Caki2 (cell line): Measurements from ENCODE around the gene HAUS2. TPM values are rescaled to one million over a fixed set of nuclear protein-coding genes. Genes with fewer than 3 reads are reported as not detected.
A peak's percentile ranks its signal among the peaks of the same experiment; 100 is the strongest.

ENCODE experiments used
- DNase-seq: peaks from one replicate; pipeline ENCODE4 v3.0.0-alpha.2; 2015; ENCODE audit warnings: low read depth
- in situ Hi-C: cut with HindIII; loops from 2 replicates; pipeline ENCODE4 v1.10.0; 2016; ENCODE audit warnings: low sequenced_read_pairs, low pct_unique_long_range_greater_than_20kb, mixed read lengths
- total RNA-seq: library from RNA; depleted of rRNA; stranded (reverse); fragments of >200 nt; shearing (Covaris generic); gene quantifications from 2 replicates; pipeline ENCODE4 v1.2.3, GENCODE V29; 2014; ENCODE audit warnings: low replicate concordance; rRNA removed

Gene HAUS2
- 25.0 and 26.2 TPM in 2 replicates for total RNA-seq

DNA sequence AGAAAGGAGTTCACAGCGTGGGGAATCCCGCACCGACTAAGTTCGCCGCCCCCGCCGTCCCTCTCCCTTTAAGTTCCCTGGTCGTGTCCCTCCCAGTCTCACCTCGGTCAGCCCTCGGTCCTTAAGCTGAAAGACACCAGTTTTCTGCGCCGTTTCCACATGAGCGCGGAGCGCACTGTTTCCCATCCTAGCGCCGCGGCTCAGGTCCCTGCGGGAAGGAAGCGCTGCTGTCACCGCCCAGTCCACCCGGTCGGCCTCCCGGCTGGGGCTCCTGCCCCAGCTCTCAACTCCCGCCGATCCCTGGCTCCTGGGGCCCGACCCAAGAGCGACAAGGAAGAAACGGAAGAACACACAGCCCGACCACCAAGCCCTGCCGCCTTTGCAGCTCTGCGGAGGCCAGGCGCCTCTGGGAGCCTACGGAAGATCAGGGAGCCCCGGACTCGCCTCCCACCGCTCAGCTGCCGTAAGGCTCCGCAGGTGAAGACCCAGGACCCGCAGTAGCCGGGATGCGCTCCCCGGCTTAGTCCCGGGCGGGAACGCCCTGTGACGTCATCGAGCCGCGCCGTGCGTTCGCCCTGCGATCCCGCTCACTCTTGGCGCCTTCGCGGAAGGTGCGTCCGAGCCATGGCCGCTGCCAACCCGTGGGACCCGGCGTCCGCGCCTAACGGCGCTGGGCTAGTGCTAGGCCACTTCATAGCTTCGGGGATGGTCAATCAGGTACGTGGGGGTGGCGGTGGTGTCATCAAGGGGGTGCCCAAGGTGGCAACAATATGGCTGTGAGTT, at the start of gene HAUS2, which contains the start of gene LRRC57:
Gene HAUS2 (plus strand): TSS at position 590 of the 783 bp plus-strand sequence. CDS start 35 bp downstream, at position 625.
Gene LRRC57 (minus strand): TSS at position 545 of the 783 bp plus-strand sequence. CDS start 359 bp downstream, at position 186.
- in situ Hi-C loops: no loop called here
- peak; percentile 83 for DNase-seq

DNA sequence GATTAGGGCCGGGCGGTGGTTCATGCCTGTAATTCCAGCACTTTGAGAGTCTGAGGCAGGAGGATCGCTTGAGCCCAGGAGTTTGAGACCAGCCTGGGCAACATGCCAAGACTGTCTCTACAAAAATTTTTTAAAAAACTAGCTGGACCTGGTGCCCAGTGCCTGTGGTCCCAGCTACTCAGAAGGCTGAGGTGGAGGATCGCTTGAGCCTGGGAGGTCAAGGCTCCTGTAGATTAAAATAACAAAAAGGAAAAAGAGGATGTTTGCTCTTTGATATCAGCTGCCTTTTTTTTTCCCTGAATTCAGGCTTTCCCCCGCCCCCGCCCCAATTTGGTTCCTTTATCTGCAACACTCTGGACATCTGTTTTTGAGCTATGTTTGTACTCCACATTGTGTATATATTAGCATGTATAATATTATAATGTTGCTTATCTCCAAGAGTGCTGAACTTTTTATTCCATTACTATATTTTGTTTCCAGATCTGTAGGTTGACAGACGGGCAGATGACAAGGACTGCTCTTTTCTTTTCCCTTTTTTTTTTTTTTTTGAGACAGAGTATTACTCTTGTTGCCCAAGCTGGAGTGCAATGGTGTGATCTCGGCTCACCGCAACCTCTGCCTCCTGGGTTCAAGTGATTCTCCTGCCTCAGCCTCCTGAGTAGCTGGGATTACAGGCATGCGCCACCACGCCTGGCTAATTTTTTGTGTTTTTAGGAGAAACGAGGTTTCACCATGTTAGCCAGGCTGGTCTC, 48.6 kb upstream of the HAUS2 start:
- DNase-seq: no peak
- in situ Hi-C loops: no loop called here

DNA sequence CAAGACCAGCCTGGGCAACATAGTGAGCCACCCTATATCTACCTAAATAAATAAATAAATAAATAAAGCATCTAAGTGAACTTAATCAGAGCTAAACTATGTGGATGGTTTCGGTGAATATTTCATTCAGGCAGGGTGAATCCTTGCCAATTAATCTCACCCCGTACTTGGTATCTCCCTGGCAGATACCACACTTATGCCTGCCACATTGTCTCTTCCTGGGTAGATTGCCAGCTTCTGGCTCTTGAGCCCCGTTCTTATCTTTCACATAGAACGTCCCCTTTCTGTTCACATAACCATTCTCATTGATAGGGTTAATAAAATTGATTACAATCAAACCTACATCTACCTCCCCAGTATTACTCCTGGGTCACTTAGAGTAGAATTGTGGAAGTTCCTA, 46.2 kb upstream of the HAUS2 start:
- in situ Hi-C loops: no loop called here
- no peak for DNase-seq

DNA sequence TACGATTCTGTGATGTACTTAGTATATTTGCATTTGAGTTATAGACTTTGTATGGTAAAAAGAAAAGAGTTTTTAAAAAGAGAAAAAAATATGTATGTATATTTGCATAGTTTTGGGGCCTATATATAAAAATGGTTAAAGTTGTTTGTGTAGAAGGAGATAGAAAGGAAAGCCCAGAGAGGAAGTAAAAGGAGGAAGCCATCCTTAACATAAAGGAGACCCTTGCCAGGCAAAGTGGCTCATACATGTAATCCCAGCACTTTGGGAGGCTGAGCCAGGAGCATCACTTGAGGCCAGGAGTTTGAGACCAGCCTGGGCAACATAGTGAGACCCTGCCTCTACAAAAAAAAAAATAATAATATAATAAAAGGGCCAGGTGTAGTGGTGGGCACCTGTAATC, 44.8 kb upstream of the HAUS2 start:
- in situ Hi-C loops: no loop called here
- no peak for DNase-seq

DNA sequence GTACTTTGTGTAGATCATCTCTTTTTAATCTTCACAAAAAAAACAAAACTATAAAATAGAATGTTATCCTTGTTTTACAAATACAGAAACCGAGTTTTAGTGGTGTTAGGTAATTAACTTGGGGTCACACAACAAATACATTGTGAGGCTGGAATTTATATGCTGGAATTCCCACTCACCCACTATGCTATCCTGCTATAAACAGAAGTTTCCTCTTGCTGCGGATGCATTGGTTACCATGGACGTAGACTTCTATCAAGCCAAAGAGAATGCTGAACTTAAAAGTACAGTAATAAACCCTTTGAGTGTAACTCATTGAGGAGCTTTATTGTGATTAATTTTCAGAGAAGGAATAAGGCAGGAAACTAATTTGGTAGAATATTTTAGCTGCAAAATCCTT, 44.0 kb upstream of the HAUS2 start:
- in situ Hi-C loops: no loop called here
- DNase-seq: no peak

DNA sequence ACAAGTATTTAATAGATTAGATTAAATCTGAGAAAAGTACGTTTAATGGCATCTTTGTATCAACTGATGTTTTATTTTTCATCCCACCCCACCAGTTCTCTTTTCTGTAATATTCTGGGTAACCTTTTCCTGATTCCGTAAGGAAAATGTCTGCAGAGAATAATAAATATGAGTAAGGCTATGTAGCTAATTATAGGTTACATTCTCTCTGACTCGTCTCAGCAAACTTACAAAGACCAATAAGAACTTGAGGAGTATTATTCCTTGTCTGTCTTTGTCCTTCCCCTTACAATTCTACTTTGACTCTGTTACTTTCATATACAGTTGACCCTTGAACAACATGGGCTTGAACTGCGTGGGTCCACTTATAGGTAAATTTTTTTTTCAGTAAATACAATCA, 41.1 kb upstream of the HAUS2 start:
- in situ Hi-C loops: no loop called here
- DNase-seq: no peak

DNA sequence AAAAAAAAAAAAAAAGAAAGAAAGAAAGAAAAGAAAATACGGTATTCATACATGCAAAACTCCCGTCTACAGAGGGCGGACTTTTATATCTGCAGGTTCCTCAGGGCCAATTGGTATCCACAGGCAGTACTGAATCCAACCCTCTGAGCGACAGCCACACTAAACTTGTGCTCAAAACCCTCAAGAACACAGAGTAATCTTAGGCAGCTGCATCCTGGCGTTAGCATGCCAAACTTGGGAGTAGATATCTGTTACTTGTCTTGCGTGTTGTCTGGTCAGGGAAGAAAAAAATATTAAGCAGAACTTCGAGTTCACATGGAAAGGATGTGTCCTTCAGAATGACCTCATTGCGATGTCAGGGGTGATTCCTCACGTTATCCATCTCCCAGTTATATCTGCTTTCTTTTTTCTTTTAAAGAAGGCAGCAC, 40.4 kb upstream of the HAUS2 start:
- DNase-seq: no peak
- in situ Hi-C loops: no loop called here

DNA sequence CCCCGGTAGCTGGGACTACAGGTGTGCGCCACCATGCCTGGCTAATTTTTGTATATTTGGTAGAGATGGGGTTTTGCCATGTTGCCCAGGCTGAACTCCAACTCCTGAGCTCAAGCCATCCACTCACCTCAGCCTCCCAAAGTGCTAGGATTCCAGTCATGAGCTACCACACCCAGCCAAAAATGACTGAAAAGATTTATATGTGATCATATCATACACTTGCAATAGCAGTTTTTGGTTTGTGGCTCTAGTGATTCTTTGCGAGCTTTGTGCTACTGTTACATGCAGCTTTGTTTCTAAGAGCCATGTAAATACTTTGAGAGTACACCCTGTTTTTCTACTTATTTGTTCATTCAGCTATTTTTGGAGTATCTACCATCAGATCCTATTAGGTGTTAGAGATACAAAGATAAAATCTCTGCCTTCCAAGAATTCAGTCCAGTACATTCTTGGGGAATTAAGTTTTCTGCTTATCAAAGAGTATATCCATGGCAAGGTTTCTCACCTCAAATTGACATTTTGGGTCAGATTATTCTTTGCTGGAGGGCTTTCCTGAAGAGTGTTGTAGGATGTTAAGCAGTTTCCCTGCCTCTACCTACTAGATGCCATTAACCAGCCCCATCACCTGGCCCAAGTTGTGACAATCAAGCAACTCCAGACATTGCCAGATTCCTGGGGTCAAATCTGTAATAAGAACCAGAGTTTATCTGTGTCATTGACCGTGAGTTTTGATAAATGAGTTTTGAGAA, 38.2 kb upstream of the HAUS2 start:
- no peak for DNase-seq
- in situ Hi-C loops: no loop called here

DNA sequence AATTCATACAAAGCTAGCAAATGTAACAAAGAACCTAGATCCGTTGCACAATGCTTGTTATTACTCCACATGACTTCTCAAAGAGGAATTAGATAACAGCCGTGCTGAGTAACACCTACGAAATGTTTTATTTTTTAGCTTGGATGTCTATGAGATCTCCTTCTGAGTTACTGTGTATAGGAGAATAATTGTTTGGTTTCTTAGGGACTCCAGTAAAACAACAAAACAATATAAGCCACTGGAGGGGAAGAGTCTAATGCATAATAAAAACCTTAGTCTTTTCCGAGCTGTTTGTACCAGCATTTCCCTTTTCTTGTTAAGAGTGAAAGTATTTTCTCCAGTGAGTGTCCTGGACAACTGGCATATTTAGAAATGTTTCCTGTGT, 37.6 kb upstream of the HAUS2 start:
- DNase-seq: no peak
- in situ Hi-C loops: no loop called here

DNA sequence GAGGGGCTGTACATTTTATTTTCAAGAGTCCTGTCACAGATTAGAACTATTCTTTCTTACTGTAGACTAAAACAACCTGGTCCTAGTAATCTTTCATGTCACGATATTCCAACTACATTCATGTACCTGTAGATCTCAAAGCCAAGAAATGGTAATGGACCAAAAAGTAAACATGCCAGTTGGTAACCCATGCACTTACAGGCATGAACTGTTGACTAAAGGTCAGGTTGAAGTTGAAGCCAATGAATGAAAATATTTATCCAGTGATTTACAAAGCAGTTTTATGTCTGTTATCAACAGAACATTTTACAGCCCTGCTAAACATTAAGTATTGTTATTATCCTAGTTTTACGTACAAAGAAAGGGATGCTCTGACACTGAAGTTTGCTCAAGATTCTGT, 25.3 kb upstream of the HAUS2 start:
- no peak for DNase-seq
- in situ Hi-C loops: no loop called here

DNA sequence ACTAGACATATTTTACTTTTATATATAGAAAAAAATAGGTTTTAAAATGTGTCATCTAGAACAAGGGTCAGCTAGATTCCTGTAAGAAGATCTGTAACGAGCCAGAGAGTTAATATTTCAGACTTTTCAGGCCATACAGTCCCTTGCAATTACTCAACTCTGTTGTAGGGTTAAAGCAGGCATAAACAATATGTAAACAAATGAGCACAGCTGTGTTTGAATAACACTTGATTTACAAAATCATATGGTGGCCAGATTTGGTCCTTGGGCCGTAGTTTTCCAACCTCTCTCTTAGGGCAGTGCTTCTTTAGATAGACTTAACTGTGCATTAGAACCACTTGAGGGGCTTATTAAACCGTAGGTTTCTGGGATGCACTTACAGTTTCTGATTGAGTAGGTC, 19.7 kb upstream of the HAUS2 start:
- in situ Hi-C loops: no loop called here
- DNase-seq: no peak

DNA sequence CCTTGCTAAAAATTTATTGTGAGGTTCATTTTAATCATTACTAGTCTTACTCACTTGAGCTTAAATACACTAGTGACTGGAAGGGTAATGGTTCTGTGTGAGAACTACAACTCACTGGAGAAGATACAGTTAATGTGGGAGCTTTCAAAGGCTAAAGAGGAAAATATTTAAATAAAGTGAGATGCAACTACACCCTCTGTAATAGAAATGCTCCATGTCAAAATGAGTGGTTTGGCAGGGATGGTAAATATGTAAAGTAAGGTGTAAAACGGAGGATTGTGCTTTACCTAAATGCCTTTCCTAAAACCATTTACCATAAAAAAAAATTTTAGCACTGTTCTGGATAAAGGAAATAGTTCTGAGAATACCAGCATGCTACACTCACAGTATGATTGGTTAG, 15.4 kb upstream of the HAUS2 start:
- no peak for DNase-seq
- in situ Hi-C loops: no loop called here

DNA sequence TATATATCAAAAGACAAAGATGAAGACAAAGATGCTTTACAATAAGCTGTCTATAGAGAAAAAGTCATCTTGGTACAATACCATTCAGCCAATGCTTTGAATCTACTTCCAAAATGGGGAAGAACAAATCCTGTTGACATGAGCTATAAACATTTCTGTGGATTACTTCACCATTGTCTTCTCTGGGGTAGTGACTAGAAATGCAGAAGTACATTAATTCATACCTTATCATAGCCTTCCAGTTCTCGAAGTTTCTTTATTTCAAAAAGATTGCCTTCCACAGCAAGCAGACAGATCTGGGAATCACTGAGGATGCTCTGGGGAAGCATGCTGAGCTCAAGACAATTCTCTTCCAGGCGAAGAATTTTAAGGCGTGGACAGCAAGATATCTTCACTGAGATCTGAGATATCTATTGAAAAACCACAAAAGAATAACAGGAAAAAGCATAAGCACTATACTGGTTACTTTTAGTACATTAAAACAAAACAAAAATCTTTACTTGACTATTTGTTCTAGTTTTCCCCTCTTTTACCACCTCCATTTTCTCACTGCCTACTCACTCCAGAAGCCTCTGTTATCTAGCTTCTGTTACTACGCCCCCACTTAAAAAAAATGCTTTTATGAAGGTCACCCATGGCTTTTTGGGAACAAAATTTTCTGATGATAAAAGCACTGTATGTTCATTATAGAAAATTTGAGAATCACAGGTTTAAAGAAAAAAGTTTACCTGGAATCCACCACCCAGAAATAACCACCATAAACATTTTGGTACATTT, 3.6 kb upstream of the HAUS2 start:
- in situ Hi-C loops: no loop called here
- DNase-seq: no peak

DNA sequence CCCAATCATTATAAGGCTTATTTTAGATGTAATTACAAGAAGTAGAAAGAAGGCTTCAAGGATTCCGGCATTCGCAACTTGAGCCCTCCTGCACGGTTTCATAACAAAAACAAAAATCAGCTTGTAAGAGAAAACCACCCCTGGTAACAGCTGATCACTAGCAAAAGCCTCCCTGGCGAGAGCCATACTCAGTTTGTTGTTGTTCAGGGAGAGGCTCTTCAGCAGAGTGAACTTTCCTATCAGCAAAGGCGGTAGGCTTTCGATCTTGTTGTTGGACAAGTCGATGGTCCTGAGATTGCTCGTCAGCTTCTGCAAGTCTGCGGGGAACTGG, 755 bp upstream of the HAUS2 start:
- no peak for DNase-seq
- in situ Hi-C loops: no loop called here

DNA sequence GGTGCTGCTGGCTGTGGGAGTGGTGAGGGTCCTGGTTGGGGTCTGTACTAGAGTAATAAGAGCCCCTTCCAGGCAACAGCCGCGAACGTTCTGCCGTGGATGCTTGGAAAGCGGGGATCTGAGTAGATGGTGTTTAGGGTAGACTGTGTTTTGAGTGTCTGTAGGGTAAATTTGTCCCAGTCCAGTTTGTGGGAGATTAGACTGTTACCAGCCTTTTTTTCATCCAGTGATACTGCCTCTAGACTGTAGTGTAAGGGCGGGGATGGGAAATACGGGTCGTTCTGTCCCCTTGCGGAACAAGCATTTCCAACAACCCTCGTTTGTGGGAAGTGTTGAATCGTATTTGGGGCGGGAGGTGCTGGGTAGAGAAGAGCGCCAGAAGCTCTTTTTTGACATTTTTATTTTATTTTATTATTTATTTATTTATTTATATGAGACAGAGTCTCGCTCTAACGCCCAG, 424 bp downstream of the HAUS2 start:
- in situ Hi-C loops: no loop called here
- no peak for DNase-seq

DNA sequence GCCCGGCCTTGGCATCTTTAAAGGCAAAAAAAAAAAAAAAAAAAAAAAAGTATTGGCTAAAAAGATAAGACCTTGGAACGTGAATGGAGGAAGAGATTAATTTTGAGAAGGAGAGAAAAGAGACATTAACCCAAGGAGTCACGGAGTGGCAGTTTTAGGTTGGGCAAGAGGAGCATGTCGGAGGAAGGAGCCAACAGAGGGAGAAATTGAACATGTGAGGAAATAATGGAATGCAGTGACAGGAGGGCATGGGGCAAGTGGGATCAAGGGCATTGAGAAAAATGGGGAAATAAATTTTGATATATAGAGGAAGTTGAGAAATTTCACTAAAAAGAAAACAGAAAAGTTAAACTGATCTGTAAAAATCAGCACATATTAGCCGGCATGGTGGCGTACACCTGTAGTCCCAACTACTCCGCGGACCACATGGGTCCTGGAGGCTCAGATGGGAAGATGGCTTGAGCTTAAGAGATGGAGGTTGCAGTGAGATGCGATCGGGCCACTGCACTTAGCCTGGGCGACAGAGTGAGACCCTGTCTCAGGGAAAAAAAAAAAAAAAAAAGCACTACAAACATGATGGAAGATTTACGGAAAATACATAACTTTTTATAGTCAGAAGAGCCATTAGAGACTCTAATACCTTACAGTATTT, 1.2 kb downstream of the HAUS2 start:
- in situ Hi-C loops: no loop called here
- DNase-seq: no peak

DNA sequence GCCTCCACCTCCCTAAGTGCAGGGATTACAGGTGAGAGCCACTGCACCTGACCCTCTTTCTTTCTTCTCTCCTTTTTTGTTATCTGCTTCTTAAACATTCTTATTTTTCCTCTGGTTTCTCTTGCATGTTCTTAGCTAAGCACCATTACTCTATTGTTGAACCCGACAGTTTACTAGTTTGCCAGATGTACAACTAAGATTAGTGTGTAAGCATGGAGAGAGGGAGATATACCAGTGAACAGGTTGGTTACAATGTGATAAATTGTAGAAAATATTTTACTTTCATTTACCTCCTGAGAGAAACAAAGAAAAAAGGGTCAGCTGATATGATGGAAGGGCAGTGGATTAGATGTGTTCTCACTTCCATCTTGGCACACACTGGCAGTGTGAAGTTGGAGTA, 4.9 kb downstream of the HAUS2 start:
- DNase-seq: no peak
- in situ Hi-C loops: no loop called here
